ENCODE data around the gene CCDC18.
A peak's percentile ranks its signal among the peaks of the same experiment; 100 is the strongest.
"Not testable (repeated sequence)": the region's sequence is repeated elsewhere in the genome, so short reads cannot be mapped to it uniquely, and the experiment has no call there.

CCDC18 gene

DNA sequence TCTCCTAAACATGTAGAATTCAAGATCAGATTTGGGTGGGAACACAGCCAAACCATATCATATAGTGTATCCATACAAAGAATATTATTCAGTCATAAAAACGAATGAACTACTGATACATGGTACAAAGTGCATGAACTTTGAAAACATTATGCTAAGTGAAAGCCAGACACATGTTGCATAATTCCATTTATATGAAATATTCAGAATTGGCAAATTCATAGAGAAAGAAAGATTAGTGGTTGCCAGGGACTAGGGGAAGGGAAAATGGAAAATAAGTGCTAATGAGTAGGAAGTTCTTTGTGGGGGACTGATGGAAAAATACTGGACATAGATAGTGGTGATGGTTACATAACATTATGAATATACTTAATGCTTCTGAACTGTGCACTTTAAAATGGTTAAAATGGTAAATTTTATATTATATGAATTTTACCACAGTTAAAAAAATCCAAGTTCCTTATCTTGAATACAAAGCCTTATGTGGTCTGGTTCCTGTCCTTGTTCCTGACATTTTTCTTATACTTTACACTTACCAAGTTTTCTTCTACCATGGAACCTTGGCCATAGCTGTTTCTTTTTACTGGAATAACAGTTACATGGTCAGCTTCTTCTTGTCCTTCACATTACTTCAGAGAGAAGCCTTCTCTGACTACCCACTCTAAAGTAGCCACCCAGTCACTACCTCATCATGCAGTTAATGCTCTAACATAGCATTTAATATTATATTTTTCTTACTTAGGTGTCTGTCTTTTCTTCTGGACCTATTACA is 64.0 kb downstream of the CCDC18 start:
- no peak for DNase-seq

DNA sequence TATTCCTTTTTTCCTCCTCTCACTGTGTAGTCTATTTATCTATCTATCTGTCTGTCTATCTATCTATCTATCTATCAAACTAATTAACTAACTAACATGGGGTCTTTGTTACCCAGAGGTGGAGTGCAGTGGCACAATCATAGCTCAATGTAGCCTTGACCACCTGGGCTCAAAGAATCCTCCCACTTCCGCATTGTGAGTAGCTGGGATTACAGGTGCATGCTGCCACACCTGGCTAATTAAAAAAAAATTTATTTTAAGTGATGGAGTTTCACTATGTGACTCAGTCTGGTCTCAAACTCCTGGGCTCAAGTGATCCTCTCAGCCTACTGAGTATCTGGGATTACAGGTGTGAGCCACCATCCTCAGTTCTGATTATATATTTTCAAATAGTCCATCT is 71.4 kb downstream of the CCDC18 start:
- DNase-seq = no peak

DNA sequence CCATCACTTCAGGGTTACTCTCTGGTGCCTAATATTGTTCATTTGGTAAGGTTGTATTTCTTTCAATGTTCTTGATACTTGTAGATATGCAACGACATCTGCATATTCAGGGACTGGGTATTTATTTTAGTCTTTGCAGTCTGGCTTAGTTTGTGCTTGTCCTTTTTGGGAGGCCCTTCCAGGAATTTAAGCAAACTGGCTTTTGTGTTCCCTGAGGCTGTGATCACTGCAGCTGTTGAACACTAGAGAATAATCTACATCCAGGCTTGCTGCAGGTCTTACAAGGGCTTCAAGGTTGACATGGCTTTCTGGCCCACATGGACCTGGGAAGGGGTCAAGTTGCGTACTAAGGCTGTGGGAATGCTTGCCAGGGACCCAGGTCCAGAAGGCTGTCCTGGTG is 72.1 kb downstream of the CCDC18 start:
- no peak for DNase-seq

DNA sequence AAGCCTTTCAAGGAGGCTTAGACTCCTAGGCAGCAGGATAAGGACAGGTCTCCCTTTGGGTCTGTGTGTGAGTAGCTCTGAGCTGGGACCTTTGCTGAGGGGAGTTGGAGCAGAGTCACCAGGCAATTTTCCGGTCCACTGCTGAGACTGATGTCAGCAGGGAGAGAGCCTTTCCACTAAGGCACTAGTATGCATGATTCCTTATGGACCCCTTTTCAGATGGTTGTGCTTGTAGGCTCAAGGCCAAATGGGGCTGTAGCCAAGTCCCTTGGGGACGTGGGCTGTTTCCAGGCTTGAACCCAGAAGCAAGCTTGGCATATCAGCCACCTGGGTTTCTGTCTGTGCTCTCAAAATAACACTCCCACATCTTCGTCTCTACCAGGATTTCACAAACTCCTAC is 73.0 kb downstream of the CCDC18 start:
- DNase-seq = no peak

DNA sequence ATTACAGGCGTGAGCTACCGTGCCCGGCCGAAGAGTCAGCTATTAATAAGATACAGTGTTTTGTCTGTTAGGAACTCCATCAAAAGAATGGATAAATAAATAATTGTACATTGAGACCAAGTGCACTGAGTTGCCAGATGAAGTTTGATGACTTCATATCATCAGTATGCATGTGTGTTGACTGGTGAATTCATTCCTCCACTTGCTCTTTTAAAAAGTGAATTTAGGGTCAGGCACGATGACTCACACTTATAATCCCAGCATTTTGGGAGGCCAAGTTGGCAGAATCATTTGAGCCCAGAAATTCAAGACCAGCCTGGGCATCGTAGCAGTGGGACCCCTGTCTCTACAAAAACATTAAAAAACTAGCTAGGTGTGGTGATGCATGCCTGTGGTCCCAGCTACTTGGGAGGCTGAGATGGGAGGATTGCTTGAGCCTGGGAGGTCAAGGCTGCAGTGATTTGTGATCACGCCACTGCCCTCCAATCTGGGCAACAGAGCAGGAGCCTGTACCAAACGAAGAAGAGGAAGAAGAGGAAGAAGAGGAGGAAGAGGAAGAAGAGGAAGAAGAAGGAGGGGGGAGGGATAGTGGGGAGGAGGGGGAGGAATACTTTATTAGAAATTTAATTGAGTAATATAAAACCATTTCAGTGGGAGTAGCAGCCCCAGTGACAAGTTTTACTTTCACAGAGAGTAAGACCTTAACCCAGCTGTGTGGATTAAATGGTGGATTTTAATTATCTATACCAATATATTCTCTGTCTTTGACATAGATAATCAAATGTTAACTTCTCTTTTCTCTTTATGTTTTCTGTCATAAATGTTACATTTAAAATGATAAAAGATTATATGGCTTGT is 74.9 kb downstream of the CCDC18 start:
- DNase-seq = peak; percentile 73

DNA sequence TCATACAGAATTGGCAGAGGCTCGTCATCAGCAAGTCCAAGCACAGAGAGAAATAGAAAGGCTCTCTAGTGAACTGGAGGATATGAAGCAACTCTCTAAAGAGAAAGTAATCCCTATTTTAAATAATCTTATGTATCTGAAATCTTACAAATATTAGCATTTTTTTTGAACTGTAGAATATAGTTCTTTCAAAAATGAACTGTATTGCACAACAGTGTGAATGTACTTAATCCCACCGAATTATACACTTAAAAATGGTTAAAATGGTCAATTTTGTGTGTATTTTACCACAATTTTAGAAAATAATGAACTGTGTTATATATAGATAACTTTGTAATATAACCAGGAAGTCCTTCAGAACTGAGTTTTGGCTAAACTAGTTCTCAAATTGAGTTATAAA is 75.9 kb downstream of the CCDC18 start:
- DNase-seq = no peak

DNA sequence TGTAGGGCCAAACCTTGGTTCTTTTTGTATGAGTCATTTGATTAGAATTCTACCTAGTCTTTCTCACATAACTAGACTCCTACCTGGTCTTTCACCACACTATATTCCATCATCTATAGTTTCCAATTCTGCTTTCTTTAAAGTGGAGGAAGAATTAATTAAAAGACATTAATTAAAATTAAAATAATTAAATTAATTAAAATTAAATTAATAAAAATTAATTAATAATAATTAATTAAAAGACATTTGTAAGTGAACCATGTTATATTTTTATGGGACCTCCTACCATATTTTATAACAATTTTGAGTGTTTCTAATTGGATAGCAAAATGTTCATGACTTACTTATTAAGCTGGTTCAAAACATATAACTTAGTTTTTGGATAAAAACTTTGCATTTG is 77.4 kb downstream of the CCDC18 start:
- no peak for DNase-seq

DNA sequence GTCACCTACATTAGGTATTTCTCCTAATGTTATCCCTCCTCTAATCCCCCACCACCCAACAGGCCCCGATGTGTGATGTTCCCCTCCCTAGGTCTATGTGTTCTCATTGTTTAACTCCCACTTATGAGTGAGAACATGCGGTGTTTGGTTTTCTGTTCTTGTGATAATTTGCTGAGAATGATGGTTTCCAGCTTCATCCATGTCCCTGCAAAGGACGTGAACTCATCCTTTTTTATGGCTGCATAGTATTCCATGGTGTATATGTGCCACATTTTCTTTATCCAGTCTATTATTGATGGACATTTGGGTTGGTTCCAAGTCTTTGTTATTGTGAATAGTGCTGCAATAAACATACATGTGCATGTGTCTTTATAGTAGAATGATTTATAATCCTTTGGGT is 80.2 kb downstream of the CCDC18 start:
- not testable (repeated sequence) for DNase-seq

DNA sequence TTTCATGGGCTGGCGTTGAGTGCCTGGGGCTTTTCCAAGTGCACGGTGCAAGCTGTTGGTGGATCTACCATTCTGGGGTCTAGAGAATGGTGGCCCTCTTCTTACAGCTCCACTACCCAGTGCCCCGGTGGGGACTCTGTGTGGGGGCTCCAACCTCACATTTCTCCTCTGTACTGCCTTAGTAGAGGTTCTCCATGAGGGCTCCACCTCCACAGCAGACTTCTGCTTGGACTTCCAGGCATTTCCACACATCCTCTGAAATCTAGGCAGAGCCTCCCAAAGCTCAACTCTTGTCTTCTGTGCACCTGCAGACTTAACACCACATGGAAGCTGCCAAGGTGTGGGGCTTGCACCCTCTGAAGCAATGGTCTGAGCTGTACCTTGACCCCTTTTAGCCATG is 82.1 kb downstream of the CCDC18 start:
- DNase-seq = no peak

DNA sequence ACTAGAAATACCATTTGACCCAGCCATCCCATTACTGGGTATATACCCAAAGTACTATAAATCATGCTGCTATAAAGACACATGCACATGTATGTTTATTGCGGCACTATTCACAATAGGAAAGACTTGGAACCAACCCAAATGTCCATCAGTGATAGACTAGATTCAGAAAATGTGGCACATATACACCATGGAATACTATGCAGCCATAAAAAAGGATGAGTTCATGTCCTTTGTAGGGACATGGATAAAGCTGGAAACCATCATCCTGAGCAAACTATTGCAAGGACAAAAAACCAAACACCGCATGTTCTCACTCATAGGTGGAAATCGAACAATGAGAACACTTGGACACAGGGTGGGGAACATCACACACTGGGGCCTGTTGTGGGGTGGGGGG is 88.4 kb downstream of the CCDC18 start:
- DNase-seq = not testable (repeated sequence)

DNA sequence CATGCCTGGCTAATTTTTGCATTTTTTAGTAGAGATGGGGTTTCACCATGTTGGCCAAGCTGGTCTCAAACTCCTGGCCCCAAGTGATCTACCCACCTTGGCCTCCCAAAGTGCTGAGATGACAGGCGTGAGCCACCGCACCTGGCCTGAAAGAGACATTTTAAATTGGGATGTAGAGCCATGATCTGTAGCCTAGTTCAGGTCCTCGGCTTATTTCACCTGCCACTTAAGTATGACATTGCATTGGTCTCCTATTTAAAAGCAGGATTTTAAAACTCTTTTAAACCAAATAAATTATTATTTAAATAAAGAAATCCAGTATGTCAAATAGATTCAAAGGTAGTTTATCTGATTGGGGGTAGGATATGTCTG is 94.7 kb downstream of the CCDC18 start:
- not testable (repeated sequence) for DNase-seq

DNA sequence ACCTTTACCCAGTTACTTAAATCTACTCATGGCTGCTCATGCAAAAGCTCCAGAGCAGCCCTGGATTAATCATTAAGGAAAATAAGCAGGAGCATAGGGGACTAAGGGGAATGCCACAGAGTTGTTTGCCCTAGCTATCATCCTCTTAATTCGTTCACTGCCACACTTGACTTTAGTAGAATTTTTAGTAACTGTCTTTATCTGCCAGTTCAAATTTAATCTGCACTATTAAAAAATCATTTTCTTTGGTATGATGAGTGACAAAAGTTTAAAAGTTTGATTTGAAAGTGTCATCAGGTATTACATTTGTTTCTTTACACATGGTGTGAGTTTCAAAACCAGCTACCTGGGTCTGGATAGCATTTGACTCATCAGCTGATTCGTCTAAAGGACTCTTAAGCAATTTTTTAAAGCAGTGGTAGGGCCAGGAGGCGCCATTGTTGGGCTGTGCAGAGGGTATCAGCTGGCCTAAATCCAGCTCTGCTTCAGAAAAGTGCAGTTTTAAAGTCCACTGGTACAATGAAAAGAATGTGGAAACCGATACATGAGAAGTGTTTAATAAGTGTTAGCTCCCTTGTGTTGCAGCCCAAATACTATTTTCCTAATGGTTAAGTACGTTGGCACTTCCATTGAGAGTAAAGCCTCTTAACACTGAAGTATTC is 95.2 kb downstream of the CCDC18 start:
- DNase-seq = no peak

DNA sequence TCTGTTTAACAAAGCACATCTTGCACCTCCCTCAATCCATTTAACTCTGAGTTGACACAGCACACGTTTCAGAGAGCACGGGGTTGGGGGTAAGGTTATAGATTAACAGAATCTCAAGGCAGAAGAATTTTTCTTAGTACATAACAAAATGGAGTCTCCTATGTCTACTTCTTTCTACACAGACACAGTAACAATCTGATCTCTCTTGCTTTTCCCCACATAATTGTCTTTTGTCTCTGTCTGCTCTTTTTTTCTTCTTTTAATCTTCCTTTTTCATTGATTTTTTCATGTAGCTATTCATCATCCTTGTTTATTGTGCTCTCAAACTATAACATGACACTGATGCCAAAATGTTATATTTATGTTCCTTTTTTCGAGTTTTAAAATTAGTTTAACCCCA is 97.0 kb downstream of the CCDC18 start:
- DNase-seq = not testable (repeated sequence)

DNA sequence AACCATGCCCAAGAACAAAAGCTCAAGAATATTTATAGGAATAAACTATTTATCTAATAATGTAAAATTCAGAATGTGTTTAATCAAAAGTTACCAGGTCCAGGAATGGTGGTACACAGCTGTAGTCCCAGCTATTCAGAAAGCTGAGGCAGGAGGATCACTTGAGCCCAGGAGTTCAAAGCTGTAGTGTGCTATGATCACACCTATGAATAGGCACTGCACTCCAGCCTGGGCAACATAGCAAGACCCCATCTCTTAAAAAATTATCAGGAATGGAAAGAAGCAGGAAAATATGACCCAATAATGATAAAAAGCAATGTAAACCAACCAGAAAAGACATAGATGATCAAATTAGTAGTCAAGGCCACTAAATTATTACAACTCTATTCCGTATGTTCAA is 103.0 kb downstream of the CCDC18 start:
- DNase-seq = no peak

DNA sequence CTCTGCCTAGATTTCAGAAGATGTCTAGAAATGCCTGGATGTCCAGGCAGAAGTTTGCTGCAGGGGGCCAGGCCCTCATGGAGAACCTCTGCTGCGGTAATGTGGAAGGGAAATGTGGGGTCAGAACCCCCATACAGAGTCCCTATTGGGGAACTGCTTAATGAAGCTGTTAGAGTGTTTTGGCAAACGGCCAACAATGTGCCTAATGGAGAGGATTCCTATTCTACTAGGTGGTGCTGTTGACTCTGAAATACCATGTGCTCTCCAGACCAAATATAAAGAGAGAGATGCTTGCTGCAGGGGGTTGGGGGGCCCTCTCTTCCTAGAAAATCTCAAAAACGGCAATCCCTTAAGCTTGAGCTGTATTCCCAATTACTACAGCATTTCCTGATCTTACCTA is 108.0 kb downstream of the CCDC18 start:
- peak; percentile 11 for DNase-seq

DNA sequence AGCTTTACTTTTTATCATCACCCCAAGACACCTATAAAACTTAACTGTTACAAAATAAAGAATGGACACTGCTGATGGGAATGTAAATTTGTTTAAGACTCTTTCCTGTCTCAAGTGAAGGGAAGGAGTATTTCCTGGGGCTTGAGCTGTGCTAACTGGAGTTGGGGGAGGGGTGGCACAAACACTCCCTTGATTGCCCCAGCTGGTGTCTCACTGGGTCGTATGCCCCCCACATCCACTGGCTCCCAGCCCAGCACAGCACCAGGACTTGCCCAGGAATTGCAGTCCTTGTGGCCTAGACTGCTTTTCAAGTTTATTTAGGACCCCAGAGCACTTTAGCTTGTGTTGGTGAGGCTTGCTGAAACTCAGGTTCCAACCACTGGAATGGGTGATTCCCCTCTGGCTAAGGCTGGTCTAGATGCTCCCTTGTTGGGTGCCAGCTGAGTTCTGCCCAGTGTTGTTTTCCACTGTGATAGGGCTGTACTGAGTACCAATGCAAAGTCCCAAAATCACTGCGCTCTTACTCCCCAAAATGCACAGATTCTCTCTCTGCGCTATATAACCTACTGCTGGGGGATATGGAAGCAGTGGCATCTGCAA is 116.1 kb downstream of the CCDC18 start:
- no peak for DNase-seq

DNA sequence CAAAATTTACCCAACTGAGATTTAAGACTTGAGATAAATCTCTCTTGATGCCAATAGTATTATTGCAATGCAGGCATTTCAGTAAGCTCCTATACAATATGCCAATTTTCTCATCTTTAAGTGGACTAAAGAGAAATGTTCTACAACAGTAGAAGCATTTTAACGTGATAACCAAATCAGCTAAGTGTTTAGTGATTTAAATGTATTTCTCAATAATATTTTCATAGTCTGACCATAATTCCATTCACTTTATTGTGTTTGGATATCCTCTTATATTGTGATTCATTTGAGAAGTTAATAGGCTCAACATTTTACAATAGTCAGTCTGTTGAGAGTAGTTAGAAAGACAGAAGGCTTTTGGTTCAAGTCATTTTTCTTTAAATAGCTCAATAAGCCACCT is 120.6 kb downstream of the CCDC18 start:
- DNase-seq = no peak

DNA sequence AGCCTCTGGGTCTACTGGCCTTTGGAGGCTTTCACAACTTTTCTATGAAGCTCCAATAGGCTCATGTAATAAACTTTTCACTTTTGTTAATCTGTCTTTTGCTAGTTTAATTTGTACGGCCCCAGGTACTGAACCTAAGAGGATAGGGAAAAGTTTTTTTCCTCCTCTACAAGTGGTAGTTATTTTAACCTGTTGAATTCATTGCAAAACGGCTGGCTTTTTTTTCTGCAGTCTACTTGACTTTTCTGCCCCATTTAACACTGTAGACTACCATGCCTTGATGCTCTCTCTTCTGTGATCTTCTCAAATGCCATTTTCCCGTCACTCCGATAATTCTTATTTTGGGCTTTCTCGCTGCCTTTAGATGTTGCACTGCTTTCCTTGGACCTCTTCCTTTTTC is 121.6 kb downstream of the CCDC18 start:
- DNase-seq = no peak

DNA sequence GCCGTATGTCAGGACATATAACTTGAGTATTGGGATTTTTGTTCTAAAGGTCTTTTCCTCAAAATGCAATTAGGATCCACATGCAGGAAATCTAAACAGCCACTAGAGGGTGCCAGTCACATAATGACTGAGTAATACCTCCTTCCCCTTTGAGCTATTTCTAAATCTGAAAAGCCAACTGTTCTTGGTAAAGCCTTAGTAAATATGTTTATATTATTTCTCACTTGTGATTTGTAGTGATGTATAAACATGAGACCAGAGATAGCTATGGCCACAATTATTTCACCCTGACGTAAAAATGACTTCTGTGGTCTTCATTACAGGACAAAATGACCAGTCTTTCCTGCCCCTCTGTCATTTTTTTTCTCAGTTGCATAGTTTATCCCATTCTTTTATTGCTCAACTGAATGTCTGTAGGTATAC is 124.2 kb downstream of the CCDC18 start:
- peak; percentile 63 for DNase-seq

DNA sequence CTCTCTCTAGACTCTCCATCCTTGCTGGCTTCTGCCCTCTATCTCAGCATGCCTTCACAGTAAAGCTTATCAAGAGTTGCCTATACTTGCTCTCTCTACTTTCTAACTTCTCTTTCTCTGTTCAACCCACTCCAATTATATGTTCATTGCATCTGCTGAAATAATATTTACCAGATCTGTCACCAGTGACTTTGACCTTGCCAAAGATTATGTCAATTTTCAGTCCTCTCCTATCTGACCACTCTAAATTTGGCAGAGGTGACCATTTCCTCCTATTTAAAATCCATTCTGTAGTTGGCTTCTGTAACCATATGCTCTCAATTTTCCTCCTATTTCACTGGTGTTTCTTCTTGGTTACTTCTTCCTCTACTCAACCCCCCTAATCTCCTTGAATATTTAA is 126.4 kb downstream of the CCDC18 start:
- no peak for DNase-seq

DNA sequence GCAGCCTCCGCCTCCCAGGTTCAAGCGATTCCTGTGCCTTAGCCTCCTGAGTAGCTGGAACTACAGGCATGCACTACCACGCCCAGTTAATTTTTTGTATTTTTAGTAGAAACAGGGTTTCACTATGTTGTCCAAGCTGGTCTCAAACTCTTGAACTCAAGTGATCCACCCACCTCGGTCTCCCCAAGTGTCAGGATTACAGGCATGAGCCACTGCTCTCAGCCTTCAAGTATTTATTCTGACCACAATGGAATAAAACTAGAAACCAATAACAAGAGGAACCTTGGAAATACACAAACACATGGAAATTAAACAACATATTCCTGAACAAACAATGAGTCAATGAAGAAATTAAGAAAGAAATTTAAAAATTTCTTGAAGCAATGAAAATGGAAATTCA is 132.5 kb downstream of the CCDC18 start:
- DNase-seq = no peak

DNA sequence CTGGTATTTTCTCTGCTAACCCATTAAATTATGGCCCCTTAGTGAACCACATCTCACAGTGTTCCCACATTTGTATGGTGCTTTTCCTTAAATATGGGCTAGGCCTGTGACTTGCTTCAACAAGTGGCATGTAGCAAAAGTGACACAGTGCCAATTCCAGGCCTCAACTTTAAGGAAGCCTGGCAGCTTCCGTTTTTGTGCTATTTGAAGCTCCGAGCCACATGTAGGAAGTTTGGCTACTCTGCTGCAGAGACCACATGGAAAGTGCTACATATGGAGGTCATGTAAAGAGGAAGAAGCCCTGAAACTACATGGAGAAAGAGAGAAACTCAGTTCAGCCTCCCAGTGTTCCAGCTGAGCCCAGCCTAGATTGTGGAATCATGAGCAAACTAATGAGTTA is 136.7 kb downstream of the CCDC18 start:
- DNase-seq = no peak

DNA sequence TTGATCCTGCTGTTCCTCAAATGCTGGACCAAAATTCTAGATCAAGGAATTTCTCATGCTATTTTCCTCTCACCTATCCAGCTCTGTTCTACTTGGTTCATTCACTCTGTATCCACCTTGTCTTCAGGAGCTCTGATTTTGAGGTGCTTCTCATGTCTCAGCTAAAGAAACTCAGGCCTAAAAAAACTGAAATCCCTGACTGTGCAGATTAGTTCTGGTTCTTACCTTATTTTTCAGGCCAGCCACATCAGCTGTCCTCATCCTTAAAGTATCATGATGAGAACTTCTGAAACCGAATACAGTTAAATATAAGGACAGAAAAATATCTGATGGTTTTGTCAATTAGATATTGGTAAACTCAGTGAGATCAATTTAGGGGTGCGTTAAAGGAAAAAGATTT is 137.4 kb downstream of the CCDC18 start:
- no peak for DNase-seq

Data from fibroblast of skin of right biceps (primary cell).